ENCODE data around the gene PTPRD.

PTPRD gene

GRCh38 chr9:8448226-8448625 lies 2164.6 kb downstream of the PTPRD start:
- Histone ChIP-seq H3K4me3 (ENCODE audit: low read length) (no peak overlapping the region), H3K9me3 (ENCODE audit: control insufficient read depth, insufficient read depth, low read length) (no peaks in the 10 kb centered on the region), H3K79me2 (ENCODE audit: control insufficient read depth, low read length) (no peaks in the 10 kb centered on the region), H3K27me3 (ENCODE audit: control insufficient read depth, low read length) (no peaks in the 10 kb centered on the region), H3K36me3 (ENCODE audit: control insufficient read depth, low read length) (no peaks in the 10 kb centered on the region), H3K4me2 (ENCODE audit: low read length) (no peak overlapping the region), H3K4me1 (ENCODE audit: control insufficient read depth, low read length) (no peaks in the 10 kb centered on the region), H4K20me1 (ENCODE audit: control insufficient read depth, insufficient read depth, low read depth, low read length) (no peaks in the 10 kb centered on the region), H3K9me2 (replicated peaks; ENCODE audit: control insufficient read depth, low read length) (no peaks in the 10 kb centered on the region), H3K27ac (ENCODE audit: low read depth, low read length) (no peak overlapping the region), H3F3A (ENCODE audit: control insufficient read depth, insufficient read depth) (no peaks in the 10 kb centered on the region)
- TF ChIP-seq EZH2phosphoT487 (IDR thresholded peaks at IDR 0.05; ENCODE audit: borderline replicate concordance, low read length): no peak
- TF ChIP-seq CTCF (IDR thresholded peaks at IDR 0.05; ENCODE audit: low read depth, low read length, poor library complexity, severe bottlenecking): no peak

GRCh38 chr9:8447601-8448000 lies 2165.2 kb downstream of the PTPRD start:
- Histone ChIP-seq H3K36me3 (ENCODE audit: control insufficient read depth, low read length) (no peaks in the 10 kb centered on the region), H3K27me3 (ENCODE audit: control insufficient read depth, low read length) (no peaks in the 10 kb centered on the region), H3K9me2 (replicated peaks; ENCODE audit: control insufficient read depth, low read length) (no peaks in the 10 kb centered on the region), H3K79me2 (ENCODE audit: control insufficient read depth, low read length) (no peaks in the 10 kb centered on the region), H3F3A (ENCODE audit: control insufficient read depth, insufficient read depth) (no peaks in the 10 kb centered on the region), H3K4me2 (ENCODE audit: low read length) (no peak overlapping the region), H3K4me3 (ENCODE audit: low read length) (no peak overlapping the region), H3K27ac (ENCODE audit: low read depth, low read length) (no peak overlapping the region), H4K20me1 (ENCODE audit: control insufficient read depth, insufficient read depth, low read depth, low read length) (no peaks in the 10 kb centered on the region), H3K9me3 (ENCODE audit: control insufficient read depth, insufficient read depth, low read length) (no peaks in the 10 kb centered on the region), H3K4me1 (ENCODE audit: control insufficient read depth, low read length) (no peaks in the 10 kb centered on the region)
- no peak for TF ChIP-seq CTCF (IDR thresholded peaks at IDR 0.05; ENCODE audit: low read depth, low read length, poor library complexity, severe bottlenecking)
- TF ChIP-seq EZH2phosphoT487 (IDR thresholded peaks at IDR 0.05; ENCODE audit: borderline replicate concordance, low read length): no peak

GRCh38 chr9:8437876-8438275 lies 2174.9 kb downstream of the PTPRD start:
- H3K4me3 ChIP-seq (ENCODE audit: low read length): no peak overlapping the region
- no peak overlapping the region for H3K4me2 ChIP-seq (ENCODE audit: low read length)
- H3K9me3 ChIP-seq (ENCODE audit: control insufficient read depth, insufficient read depth, low read length): no peaks in the 10 kb centered on the region
- no peaks in the 10 kb centered on the region for H3K4me1 ChIP-seq (ENCODE audit: control insufficient read depth, low read length)
- no peak overlapping the region for H3K27ac ChIP-seq (ENCODE audit: low read depth, low read length)
- H3K27me3 ChIP-seq (ENCODE audit: control insufficient read depth, low read length): no peaks in the 10 kb centered on the region
- H3F3A ChIP-seq (ENCODE audit: control insufficient read depth, insufficient read depth): no peaks in the 10 kb centered on the region
- TF ChIP-seq CTCF (IDR thresholded peaks at IDR 0.05; ENCODE audit: low read depth, low read length, poor library complexity, severe bottlenecking): no peak
- H3K9me2 ChIP-seq (replicated peaks; ENCODE audit: control insufficient read depth, low read length): no peaks in the 10 kb centered on the region
- no peaks in the 10 kb centered on the region for H4K20me1 ChIP-seq (ENCODE audit: control insufficient read depth, insufficient read depth, low read depth, low read length)
- H3K79me2 ChIP-seq (ENCODE audit: control insufficient read depth, low read length): no peaks in the 10 kb centered on the region
- no peaks in the 10 kb centered on the region for H3K36me3 ChIP-seq (ENCODE audit: control insufficient read depth, low read length)

- Histone ChIP-seq H4K20me1 (ENCODE audit: control insufficient read depth, insufficient read depth, low read depth, low read length) (no peaks in the 10 kb centered on the region), H3K79me2 (ENCODE audit: control insufficient read depth, low read length) (no peaks in the 10 kb centered on the region), H3K27me3 (ENCODE audit: control insufficient read depth, low read length) (no peaks in the 10 kb centered on the region), H3F3A (ENCODE audit: control insufficient read depth, insufficient read depth) (no peaks in the 10 kb centered on the region), H3K36me3 (ENCODE audit: control insufficient read depth, low read length) (no peaks in the 10 kb centered on the region), H3K4me2 (ENCODE audit: low read length) (no peak overlapping the region), H3K9me2 (replicated peaks; ENCODE audit: control insufficient read depth, low read length) (no peaks in the 10 kb centered on the region), H3K9me3 (ENCODE audit: control insufficient read depth, insufficient read depth, low read length) (no peaks in the 10 kb centered on the region), H3K4me3 (ENCODE audit: low read length) (no peak overlapping the region), H3K27ac (ENCODE audit: low read depth, low read length) (no peak overlapping the region), H3K4me1 (ENCODE audit: control insufficient read depth, low read length) (no peaks in the 10 kb centered on the region)
- TF ChIP-seq EZH2phosphoT487 (IDR thresholded peaks at IDR 0.05; ENCODE audit: borderline replicate concordance, low read length): no peak
These were observed 2175.5 kb downstream of the PTPRD start for GRCh38 chr9:8437259-8437658.

Measured in DOHH2 (cell line).